Left ventricle myocardium superior (tissue), 1 donor: ENCODE measurements around the gene WFDC5. TPM values are rescaled to one million over a fixed set of nuclear protein-coding genes. Genes with fewer than 3 reads are reported as not detected.

Source experiments
- ATAC-seq: fragments of 200-7000 bp; cut with Tn5 transposase; one replicate; pipeline ENCODE4 v1.9.1; 2020; ENCODE audit warnings: mild to moderate bottlenecking, moderate library complexity
- DNase-seq: peaks from one replicate; pipeline ENCODE4 v3.0.0-alpha.2; 2020
- intact Hi-C: fragments of 100-400 bp; cut with micrococcal nuclease; formaldehyde crosslinking; loops from one replicate; pipeline ENCODE4 v1.11.0; 2022
- total RNA-seq: library from RNA; stranded (reverse); fragmentation: NEBNext Ultra II Directional; extraction: Animal tissue kit (Norgen Biotek cat#: 25700); gene quantifications from one replicate; pipeline ENCODE4 v1.2.1, GENCODE V29; 2021
- donor health status: DM: no; HTN: yes; CAD: no; lungs with severe emphysema.

Gene WFDC5
- total RNA-seq, 1 donor from 2014 or later, result not detected

GRCh38 chr20:45094864-45095574 is 20.0 kb downstream of the WFDC5 start:
- intact Hi-C loops, result loop anchor here (2.0 to 5.0 kb wide), 2 partner anchors 53 to 86 kb away; no protein-coding TSS in a partner anchor
- no peak for DNase-seq
- ATAC-seq, result no peak

GRCh38 chr20:45094201-45094600 is 20.8 kb downstream of the WFDC5 start:
- intact Hi-C loops, result loop anchor here (2.0 kb wide), 1 partner anchor 85 kb away; no protein-coding TSS in a partner anchor
- DNase-seq (no peak), ATAC-seq (no peak)

- DNase-seq (no peak), ATAC-seq (no peak)
- intact Hi-C loops, result no loop called here
Observed at GRCh38 chr20:45092898-45093297, 22.1 kb downstream of the WFDC5 start.

DNA sequence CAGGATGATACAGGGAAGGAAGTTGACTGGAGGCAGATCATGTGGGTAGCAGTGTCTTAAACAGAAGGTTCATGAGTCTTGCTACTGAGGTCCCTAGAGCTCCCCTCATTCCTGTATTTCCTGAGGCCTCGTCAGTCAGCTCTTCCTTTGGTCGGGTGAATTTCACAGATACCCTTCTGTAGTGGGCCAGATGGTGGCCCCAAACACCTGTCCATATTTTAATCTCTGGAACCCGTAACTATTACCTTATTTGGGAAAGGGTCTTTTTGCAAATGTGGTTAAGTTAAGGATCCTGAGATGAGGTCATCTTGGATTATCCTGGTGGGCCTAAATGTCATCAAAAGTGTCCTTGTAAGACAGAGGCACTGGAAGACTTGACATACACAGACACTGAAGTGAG is 23.6 kb downstream of the WFDC5 start:
- intact Hi-C loops, result no loop called here
- DNase-seq, result no peak
- no peak for ATAC-seq

GRCh38 chr20:45090481-45090880 is 24.5 kb downstream of the WFDC5 start:
- intact Hi-C loops, result no loop called here
- DNase-seq, result no peak
- no peak for ATAC-seq

DNA sequence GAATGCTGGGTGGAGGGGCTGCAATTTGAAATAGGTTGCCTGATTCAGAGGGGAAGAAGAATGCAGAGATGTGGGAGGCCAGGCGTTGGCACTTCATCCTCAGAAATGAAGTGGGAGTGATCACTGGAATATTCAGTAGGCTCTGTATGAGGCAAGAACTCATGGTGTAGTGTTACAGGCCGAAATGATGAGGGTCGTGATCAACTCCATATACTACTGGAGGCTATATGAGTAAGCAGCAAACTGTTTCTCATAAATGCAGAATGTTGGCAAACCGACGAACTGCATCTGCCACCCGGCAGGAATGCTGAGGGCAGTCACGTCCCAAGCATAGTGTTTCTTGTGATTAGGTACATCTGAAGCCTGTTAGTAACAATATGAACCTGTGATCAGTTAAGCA is 26.7 kb downstream of the WFDC5 start:
- intact Hi-C loops, result no loop called here
- ATAC-seq (no peak), DNase-seq (no peak)

- ATAC-seq (no peak), DNase-seq (no peak)
- intact Hi-C loops, result no loop called here
Observed at GRCh38 chr20:45087814-45088213, 27.2 kb downstream of the WFDC5 start.

DNA sequence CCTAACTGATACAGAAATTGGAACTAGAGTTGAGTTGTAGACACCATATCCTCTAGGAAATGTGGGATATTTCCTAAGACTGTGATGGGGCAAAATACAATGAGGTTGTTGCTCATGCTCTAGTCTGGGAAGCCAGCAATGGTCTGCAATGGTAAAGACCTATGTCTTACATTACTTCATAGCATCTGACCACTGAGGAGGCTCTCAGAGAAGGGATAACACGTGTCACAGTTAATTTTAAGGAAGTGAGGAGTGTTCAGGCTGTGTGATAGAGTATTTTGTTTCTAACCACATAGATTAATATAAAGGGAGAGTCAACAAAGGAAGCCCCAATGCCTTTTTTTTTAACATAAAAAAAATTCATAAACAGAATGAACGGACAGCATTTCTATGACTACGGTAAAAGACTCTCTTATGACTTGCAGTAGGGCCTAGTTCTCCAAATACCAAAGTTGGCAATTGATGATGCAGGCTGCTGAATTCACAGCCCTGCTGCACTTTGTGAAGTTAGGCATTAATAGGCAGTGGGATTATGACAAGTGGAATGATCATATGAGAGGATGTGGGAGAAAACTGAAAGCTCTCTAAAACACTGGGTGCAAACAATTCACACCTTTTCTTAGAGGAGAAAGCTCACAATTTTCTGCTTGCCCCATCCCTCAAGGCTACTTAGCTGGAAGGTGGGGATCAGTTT is 27.7 kb downstream of the WFDC5 start:
- intact Hi-C loops, result no loop called here
- ATAC-seq, result no peak
- DNase-seq, result no peak

GRCh38 chr20:45085867-45086266 is 29.1 kb downstream of the WFDC5 start:
- no peak for ATAC-seq
- no peak for DNase-seq
- intact Hi-C loops, result no loop called here

- ATAC-seq (no peak), DNase-seq (no peak)
- intact Hi-C loops, result no loop called here
Observed at GRCh38 chr20:45085289-45085688, 29.7 kb downstream of the WFDC5 start.

DNA sequence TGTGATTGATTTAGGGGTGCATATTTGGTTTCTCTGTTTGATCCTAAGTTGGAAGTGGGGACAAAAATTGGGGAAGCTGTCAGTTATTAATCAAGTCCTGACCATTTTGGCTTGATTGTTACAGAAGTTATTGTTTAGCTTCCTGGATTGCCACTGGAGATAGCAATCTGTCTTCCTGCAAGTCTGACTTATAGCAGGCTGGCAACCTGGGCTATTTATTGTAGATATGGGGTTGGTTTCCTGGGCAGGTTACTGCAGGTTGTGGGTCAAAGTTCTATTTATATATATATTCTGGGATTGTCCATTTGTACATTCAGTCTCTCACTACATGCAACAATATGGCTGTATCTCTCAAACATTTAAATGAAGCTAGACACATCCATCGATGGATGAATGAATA is 31.8 kb downstream of the WFDC5 start:
- DNase-seq, result no peak
- no peak for ATAC-seq
- intact Hi-C loops, result no loop called here

DNA sequence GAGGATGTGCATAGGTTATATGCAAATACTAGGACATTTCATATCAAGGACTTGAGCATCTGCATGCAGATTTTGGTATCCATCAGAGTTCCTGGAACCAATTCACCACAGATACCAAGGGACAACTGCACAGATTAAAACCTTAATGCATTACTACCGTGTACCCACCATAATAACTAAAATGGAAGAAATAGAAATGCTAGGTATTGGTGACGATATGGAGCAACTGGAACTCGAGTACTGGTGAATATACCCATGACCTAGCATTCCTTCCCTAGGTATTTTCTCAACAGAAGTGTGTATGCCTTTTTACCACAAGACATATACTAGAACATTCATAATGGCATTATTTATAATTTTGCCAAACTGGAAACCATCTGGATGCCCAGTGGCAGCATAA is 32.5 kb downstream of the WFDC5 start:
- intact Hi-C loops, result no loop called here
- DNase-seq, result no peak

DNA sequence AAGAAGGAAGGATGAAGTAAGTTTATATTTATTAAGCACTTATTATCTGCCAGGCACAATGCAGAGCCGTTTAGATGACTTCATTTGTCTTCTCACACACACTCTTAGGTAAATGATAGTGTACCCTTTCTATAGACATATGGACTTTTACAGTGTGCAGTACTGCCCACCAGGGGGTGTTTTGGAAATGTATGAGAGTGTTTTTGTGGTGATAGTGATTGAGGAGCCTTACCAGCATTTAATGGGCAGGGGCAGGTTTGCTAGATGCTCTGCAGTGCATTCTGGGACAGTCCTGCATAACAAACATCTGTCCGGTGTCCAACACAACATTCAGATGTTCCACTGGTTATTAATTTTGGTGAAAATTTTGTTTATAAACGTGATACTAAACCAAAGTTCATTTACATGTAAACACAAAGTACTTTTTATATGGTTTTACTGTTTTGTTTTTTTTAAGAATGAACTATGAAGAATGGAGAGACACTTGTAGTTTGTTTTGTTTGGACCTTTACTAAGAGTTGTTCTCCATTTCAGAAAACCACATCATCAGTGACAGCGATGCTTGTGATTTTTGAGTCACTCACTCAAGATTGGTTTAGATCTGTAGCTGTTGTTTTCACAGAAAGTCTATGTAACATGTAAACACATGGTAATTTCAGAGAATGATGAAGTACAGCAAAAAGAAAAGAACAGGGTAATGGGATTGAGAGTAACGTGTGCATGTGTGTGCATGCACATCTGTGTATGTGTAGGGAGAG is 33.9 kb downstream of the WFDC5 start:
- DNase-seq, result no peak
- ATAC-seq, result no peak
- intact Hi-C loops, result no loop called here

More for the DNA sequence above, 32.5 kb downstream of the WFDC5 start:
- no peak for ATAC-seq

DNA sequence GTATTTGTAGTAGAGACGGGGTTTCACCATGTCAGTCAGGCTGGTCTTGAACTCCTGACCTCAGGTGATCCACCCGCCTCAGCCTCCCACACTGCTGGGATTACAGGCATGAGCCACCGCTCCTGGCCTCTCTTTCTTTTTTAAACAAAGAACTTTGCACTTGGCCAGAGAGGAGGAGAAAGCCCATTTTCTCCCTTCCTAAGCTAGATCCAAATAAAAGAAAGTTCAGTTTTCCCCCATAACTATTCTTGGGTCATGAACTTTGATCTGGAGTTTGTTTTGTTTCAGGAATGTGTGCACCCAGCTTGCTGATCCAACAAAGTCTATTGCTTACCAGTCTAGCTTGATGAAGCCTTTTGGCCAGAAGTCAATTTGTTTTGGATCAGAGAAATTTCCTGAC is 37.4 kb downstream of the WFDC5 start:
- intact Hi-C loops, result no loop called here
- DNase-seq, result no peak
- no peak for ATAC-seq

- intact Hi-C loops, result no loop called here
- ATAC-seq (no peak), DNase-seq (no peak)
Observed at GRCh38 chr20:45073221-45073620, 41.8 kb downstream of the WFDC5 start.

GRCh38 chr20:45072066-45072465 is 42.9 kb downstream of the WFDC5 start:
- no peak for ATAC-seq
- no peak for DNase-seq
- intact Hi-C loops, result no loop called here

DNA sequence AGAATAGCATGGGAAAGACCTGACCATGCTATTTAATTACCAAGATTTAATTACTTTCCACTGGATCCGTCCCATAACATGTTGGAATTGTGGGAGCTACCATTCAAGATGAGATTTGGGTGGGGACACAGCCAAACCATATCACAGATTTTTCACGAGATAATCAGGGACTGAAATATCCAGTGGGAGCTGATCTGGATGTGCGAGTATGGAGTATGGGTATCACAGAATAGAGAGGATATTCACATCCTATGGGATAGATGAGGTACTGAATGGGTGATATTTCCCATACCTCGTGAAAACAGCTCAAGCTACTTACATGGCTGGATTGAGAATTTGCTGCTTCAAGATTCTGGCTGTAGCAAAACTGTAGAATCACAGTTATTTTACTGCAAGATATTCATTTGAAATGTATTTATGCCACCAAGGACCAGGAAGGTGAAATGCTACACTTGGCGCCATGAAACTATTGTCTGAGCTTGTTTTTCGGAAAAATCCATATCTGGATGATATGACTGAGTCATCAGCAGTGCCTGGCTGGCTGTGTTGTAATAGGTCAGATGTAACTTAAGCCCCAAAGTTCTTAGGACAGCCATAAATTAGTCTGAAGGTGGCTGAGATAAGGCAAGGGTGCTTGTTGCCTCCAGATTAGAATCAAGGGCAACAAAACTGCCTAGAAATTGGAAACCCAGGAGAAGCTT is 43.9 kb downstream of the WFDC5 start:
- intact Hi-C loops, result no loop called here
- no peak for DNase-seq
- no peak for ATAC-seq

DNA sequence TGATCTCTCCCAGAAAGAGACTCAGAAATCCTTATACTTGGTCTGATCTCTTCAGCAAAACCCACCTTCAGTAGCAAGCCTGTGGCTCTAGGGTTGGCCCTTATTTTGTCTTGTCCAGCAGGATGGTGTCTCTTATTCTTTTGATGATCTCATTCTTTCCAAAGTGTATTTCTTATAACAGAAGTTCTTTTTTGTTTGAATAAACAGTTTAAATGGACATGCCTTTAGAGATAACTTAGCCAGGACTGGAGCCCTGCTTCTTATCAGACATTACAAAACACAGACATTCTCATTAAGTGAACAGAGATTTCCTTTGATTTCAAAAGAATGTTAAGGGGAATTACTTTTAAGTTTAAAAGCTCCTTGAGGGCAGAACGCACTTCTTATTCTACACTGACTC is 45.7 kb downstream of the WFDC5 start:
- no peak for DNase-seq
- intact Hi-C loops, result no loop called here
- no peak for ATAC-seq

GRCh38 chr20:45067558-45067957 is 47.4 kb downstream of the WFDC5 start:
- DNase-seq (no peak), ATAC-seq (no peak)

DNA sequence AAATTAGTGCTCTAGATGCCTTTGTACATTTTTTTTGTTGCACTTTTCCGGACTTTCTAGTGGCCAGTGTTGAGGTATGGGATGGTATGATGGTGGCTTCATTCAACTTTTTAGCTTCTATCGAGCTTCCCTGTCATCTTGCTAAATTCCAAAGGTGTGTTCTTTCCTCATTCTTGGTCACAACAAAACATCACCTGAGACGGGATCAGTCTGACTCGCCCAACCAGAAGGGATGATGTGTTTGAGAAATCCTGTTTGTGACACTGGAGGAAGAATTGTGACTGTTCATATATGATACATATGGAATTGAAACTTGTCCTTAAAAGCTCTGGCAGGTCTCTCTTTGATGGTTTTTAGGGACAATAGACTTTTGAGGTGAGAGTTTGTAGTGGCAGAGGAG is 47.9 kb downstream of the WFDC5 start:
- DNase-seq, result no peak
- intact Hi-C loops, result no loop called here
- ATAC-seq, result no peak

More at GRCh38 chr20:45067558-45067957, 47.4 kb downstream of the WFDC5 start:
- intact Hi-C loops, result no loop called here
